Breast epithelium (tissue), 4 donors: ENCODE results near the gene CAPN2. TPM values are rescaled to one million over a fixed set of nuclear protein-coding genes. Genes with fewer than 3 reads are reported as not detected.
A peak's percentile ranks its signal among the peaks of the same experiment; 100 is the strongest.

ENCODE experiments used
- DNase-seq, 2 donors: peaks; one replicate each; pipeline ENCODE4 v3.0.0-alpha.2; 2019; ENCODE audit warnings: low spot score in 2 of 2
- H3K27ac ChIP-seq, 2 donors: fragments of 200-600 bp; sonication (generic) in 1 of 2; one replicate each; pipeline ENCODE4 v1.5.1; 2016 to 2019; ENCODE audit warnings: mild to moderate bottlenecking in 1 of 2
- H3K27me3 ChIP-seq, 2 donors: fragments of 200-600 bp; sonication (generic) in 1 of 2; one replicate each; pipeline versions ENCODE4 v1.5.1 to v1.6.0; 2017 to 2019; ENCODE audit warnings: control low read depth in 1 of 2, mild to moderate bottlenecking in 1 of 2
- H3K36me3 ChIP-seq: fragments of 200-600 bp; one replicate; pipeline ENCODE4 v1.5.1; 2019
- H3K4me1 ChIP-seq, 2 donors: fragments of 200-600 bp; sonication (generic); one replicate each; pipeline ENCODE4 v1.5.1; 2016 to 2019; ENCODE audit warnings: control low read depth in 1 of 2
- H3K4me3 ChIP-seq, 3 donors: fragments of 200-600 bp; sonication (generic); 1 replicate in 2 of 3; 2 replicates in 1 of 3; pipeline ENCODE4 v1.5.1; 2016 to 2019; ENCODE audit warnings: mild to moderate bottlenecking in 3 of 3, moderate library complexity in 2 of 3
- H3K9me3 ChIP-seq, 2 donors: fragments of 200-600 bp; sonication (generic) in 1 of 2; one replicate each; pipeline ENCODE4 v1.5.1; 2016 to 2019; ENCODE audit warnings: control low read depth in 1 of 2
- CTCF ChIP-seq, 3 donors: fragments of 450-650 bp; IDR thresholded peaks; one replicate each; pipeline ENCODE4 v1.5.1; 2016 to 2017; ENCODE audit warnings: antibody characterized with exemption in 3 of 3, mild to moderate bottlenecking in 3 of 3, moderate library complexity in 3 of 3
- POLR2A ChIP-seq: fragments of 450-650 bp; IDR thresholded peaks from one replicate; pipeline ENCODE4 v1.6.1; 2016; ENCODE audit warnings: antibody characterized with exemption, mild to moderate bottlenecking, moderate library complexity
- POLR2AphosphoS5 ChIP-seq, 3 donors: sonication (generic); formaldehyde crosslinking; IDR thresholded peaks; one replicate each; pipeline ENCODE4 v1.6.1; 2017; ENCODE audit warnings: antibody characterized with exemption in 3 of 3
- intact Hi-C: fragments of 100-400 bp; cut with DNase I; formaldehyde crosslinking; loops from one replicate; pipeline ENCODE4 v1.15.1; 2023; ENCODE audit warnings: low total_unique reads
- total RNA-seq, 3 donors: library from RNA; depleted of rRNA; stranded (reverse); fragments of >200 nt; gene quantifications; one replicate each; pipeline ENCODE4 v1.1.0, GENCODE V29; 2016

CAPN2 gene
- total RNA-seq, 3 donors from 2014 or later: 162 to 192 (median 164) TPM

- TF ChIP-seq POLR2AphosphoS5 (IDR thresholded peaks at IDR 0.05) (no peak), POLR2A (no peak), CTCF (IDR thresholded peaks at IDR 0.05) (no peak)
- Histone ChIP-seq H3K27ac (peak overlapping the region; percentile 68 to 69), H3K9me3 (no peaks in the 10 kb centered on the region), H3K36me3 (peaks cover 2% of the 10 kb centered on the region), H3K27me3 (no peaks in the 10 kb centered on the region), H3K4me1 (no peaks in the 10 kb centered on the region), H3K4me3 (no peak overlapping the region)
- intact Hi-C loops: loop anchor here (5.0 kb wide), 1 partner anchor 46 kb away; no protein-coding TSS in a partner anchor
- no peak for DNase-seq
These were observed 35.5 kb downstream of the CAPN2 start for GRCh38 chr1:223747838-223748335.

GRCh38 chr1:223748405-223748772 lies 36.0 kb downstream of the CAPN2 start:
- no peak for DNase-seq
- intact Hi-C loops: loop anchor here (5.0 kb wide), 1 partner anchor 46 kb away; no protein-coding TSS in a partner anchor
- Histone ChIP-seq H3K4me1 (no peaks in the 10 kb centered on the region), H3K36me3 (peaks cover 6% of the 10 kb centered on the region), H3K4me3 (peak overlapping the region; percentile 37 to 60 (median 42)), H3K27ac (peak overlapping the region; percentile 68 to 69), H3K9me3 (no peaks in the 10 kb centered on the region), H3K27me3 (no peaks in the 10 kb centered on the region)
- no peak for TF ChIP-seq POLR2A
- no peak for TF ChIP-seq POLR2AphosphoS5 (IDR thresholded peaks at IDR 0.05)
- no peak for TF ChIP-seq CTCF (IDR thresholded peaks at IDR 0.05)

- peak overlapping the region; percentile 68 to 69 for H3K27ac ChIP-seq
These were observed 36.7 kb downstream of the CAPN2 start for GRCh38 chr1:223748773-223749733.

GRCh38 chr1:223750730-223751570 lies 38.6 kb downstream of the CAPN2 start:
- no peak overlapping the region for H3K27ac ChIP-seq
- TF ChIP-seq POLR2A (no peak), CTCF (IDR thresholded peaks at IDR 0.05) (no peak), POLR2AphosphoS5 (IDR thresholded peaks at IDR 0.05) (no peak)
- H3K36me3 ChIP-seq: peaks cover 6% of the 10 kb centered on the region
- H3K4me3 ChIP-seq: no peak overlapping the region
- no peaks in the 10 kb centered on the region for H3K27me3 ChIP-seq
- H3K4me1 ChIP-seq: no peaks in the 10 kb centered on the region
- H3K9me3 ChIP-seq: no peaks in the 10 kb centered on the region
- intact Hi-C loops: no loop called here
- no peak for DNase-seq

More at GRCh38 chr1:223748773-223749733, 36.7 kb downstream of the CAPN2 start:
- TF ChIP-seq POLR2A (no peak), POLR2AphosphoS5 (IDR thresholded peaks at IDR 0.05) (peak in 1 of 3 donors; percentile 29), CTCF (IDR thresholded peaks at IDR 0.05) (peak; percentile 79 to 90 (median 89))
- peak; percentile 46 to 63 for DNase-seq
- H3K4me1 ChIP-seq: no peaks in the 10 kb centered on the region
- no peaks in the 10 kb centered on the region for H3K27me3 ChIP-seq
- H3K36me3 ChIP-seq: peaks cover 6% of the 10 kb centered on the region
- H3K4me3 ChIP-seq: peak overlapping the region; percentile 37 to 60 (median 42)
- H3K9me3 ChIP-seq: no peaks in the 10 kb centered on the region
- intact Hi-C loops: loop anchor here (5.0 kb wide), 1 partner anchor 47 kb away; no protein-coding TSS in a partner anchor
